Left forelimb (tissue), 1 donor: ENCODE data around the gene SCGB1D4.

Experiments used
- DNase-seq: peaks from one replicate; pipeline ENCODE4 v3.0.0-alpha.2; 2018; ENCODE audit warnings: low spot score

Gene SCGB1D4

DNA sequence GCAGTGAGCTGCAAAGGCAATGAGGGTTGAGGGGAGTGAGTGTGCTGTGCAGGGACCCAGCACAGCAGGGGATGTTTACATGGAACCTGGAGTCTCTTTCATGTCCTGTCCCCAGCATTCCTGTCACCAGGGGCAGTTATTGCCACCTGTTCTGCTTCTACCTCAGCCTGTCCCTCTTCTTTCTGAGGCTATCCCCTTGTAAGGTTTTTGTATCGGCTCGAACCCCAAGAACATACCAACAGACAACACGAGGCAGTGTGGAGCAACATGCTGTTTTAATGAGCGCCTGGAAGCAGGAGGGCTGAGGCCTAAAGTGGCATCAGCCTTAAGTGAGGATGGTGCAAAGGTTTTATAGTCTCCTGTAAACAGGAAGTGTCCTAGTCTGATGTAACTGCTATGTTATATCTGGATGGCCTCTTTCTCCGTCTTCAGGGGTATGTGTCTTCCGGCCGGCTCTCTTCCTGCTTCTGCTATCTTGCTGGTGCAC, 25.0 kb downstream of the SCGB1D4 start:
- no peak for DNase-seq

DNA sequence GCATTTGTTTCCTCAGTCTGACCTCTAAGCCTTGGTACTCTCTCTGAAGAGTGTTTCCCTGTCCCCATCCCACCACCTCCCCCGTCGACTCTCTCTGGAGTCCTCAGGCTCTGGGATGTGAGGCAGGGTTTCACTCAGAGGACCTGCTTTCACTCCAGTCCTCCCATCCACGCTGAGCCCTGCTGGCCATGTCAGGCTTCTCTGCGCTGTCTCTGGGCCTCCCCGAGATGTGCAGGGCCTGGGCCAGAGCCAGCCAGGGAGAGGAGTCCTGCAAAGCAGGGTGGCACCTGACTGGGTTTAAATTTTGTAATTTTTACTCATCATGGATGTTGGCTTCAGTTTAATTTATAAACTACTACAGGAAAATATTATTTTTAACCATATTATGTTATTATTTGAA, 25.6 kb downstream of the SCGB1D4 start:
- no peak for DNase-seq

DNA sequence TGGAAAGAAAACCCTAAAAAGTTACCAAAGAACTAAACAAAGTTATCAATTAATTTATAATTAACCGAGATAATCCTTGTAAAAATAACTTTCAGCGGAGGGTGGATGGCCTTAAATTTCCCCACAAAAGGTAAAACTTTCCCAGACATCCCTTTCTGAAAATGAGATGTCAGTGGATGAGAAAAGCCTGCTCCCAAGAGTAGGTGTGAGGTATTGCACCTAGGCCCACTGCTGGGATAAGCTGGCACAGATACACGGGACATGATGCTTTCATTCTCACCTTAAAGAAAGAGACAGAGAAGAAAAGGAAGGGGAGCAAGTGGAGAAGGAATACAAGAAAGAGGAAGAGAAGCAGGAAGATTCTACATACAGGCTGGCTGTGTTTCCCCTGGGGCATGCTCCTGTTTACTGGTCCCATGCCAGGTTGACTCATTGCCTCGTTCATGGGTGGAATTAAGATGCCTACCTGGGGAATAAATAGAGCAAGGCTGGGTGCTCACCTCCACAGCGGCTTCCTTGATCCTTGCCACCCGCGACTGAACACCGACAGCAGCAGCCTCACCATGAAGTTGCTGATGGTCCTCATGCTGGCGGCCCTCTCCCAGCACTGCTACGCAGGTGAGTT, 29.1 kb downstream of the SCGB1D4 start, which contains the start of gene SCGB2A2:
TSS of gene SCGB2A2 (plus strand) at position 505 of the 625 bp plus-strand sequence. CDS start at position 564, 59 bp downstream.
- DNase-seq, result no peak

DNA sequence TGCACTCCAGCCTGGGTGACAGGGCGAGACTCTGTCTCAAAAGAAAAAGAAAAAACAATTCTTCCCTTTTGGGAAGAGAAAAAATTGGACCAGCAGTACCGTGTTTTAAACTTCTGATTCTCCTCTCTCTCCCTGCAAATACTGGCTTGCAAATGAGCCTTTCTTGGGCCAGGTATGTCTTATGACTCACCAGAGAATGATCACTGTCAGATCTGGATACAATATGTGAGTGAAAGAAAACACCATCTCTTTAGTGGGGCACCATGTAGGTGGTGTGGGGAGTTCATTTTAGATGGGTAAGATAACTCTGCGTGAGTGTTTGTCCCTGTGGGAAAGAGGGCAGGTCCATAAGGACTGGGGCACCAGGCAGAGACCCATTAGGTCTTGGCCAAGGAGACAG, 31.3 kb downstream of the SCGB1D4 start:
- DNase-seq, result no peak

DNA sequence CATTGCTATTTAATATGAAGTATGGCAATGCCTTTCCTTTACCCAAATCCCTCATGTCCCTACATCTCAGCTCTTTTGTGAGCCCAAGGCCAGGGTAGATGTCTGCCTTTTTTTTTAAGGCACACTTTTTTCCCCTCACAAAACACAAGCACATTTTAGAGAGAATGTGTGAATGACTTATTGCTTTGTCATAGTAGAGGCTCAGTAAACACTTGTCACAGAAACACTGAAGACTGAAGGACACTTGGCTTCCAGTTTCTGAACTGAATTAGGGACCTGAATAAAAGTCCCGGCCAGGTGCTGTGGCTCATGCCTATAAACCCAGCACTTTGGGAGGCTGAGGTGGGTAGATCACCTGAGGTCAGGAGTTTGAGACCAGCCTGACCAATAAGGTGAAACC, 31.8 kb downstream of the SCGB1D4 start:
- DNase-seq, result no peak

DNA sequence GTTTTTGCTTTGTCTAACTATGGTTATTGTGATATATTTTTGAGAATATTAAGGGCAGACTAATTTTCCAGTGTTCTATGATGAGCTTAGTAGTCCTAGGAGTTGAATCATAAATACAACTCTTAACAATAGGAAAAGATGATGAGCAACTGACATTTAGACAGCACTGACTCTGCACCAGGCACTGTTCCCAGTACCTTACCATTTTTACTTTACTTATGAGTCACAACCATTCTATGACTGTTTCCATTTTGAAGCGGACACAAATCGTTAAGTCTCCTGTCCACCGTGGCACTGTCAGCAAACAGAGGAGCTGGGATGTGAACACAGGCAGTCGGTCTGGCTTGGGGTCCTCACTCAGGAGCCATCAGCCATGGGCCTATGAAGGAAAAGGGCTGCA, 32.3 kb downstream of the SCGB1D4 start:
- no peak for DNase-seq

DNA sequence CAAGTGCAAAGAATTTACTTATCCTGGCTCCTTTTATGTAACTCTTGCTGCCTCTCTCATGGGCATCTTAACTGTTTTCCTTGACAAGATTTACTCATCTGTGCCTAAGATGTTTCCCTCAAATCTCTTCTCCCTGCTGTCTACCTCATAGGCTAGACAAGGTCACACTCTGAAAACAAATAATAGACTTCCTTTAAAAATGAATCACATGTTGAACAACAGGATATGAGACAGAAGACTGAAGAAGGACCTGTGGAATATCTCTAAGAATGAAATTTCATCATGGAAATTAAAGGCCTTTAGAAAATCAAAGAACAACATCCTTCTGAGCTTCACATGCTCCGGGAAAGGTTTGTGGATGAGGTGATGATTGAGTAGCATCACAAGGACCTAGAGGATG, 34.9 kb downstream of the SCGB1D4 start:
- DNase-seq, result no peak

DNA sequence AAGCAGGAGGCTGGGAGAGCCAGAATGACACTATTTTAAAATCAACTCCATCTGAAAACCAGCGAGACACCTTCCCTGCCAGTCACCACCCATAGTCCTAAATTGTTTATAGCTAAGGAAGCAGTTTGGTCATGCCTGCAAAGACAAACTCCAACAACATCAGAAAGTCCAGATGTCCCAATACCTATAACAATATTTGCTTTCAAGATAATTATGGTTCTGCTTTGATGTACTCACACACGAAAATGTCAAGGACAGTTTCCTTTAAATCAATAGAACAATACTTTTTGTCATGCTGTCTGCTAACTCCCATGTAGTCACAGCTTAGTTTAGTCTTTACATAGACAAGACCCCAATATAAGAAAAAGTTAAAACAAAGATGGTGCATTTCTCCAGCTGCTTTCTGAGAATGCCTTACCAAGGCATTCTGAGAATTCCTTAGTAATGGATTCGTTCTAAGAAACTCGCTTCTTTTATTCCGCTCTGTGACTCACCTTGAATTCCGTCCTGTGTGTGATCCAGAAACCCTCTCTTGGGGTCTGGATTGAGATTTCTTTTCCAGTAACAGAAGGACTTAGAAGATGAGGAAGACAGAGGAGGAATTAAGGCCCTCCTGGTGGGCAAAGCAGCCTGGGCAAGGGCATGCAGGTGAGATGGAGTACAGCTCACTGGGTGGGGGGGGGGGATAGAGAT, 38.5 kb downstream of the SCGB1D4 start:
- no peak for DNase-seq

DNA sequence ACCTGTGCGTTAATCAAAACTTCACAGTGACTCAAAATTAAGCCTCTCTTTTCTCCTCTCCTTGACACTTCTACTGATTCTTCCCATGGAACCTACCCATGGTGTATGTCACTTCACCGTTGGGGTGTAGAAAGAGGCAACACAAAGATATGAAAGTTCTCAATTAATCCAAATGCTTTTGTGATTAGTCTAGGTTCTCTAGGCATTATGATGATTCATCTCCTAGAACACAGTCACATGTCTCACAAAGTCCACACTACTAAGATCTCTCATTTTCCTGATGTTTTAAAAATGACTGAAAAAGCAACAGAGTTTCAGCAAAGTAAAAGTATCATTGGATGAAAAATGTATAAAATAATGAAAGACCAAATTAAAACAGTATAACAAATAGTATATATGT, 42.6 kb downstream of the SCGB1D4 start:
- no peak for DNase-seq

DNA sequence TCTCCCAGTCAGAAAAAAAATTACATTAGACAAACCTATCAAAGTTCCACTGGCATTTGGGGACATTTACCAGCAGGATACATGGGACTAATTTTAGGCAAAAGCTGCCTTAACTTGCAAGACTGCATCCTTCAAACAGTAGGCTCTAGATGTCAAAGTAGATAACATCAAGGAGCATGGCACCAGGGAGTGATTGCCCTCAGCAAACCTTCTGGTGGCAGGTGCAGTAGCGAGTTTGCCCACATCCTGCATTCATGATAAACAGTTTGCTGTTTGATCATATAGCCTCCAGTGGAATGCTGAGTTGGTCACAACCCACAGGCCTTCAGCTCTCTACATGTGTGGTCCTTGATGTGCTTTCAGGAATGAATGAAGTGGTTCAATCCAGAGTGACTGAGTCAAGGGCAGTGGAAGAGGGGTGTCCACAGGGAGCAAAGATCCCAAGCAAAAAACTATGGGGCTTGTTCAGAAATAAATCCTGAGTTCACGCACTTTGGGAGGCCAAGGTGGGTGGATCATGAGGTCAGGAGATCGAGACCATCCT, 44.8 kb downstream of the SCGB1D4 start:
- no peak for DNase-seq

DNA sequence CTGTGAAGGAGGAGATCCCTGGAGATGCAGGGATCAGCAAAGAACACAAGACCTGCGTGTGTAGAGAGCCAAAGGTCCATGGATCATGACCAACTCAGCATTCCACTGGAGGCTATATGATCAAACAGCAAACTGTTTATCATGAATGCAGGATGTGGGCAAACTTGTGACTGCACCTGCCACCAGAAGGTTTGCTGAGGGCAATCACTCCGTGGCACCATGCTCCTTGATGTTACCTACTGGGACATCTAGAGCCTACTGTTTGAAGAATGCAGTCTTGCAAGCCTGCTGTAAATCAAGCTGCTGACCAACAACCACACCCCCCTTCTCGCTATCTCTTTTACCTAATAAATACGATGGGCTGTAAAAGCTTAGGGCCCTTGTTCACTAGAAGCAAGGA, 47.2 kb downstream of the SCGB1D4 start:
- no peak for DNase-seq
